Activated CD4-positive, alpha-beta T cell treated with anti-CD3 and anti-CD28 coated beads for 24 hours (primary cell): Measurements from ENCODE around the gene CHST11.
"Not testable (repeated sequence)": the region's sequence is repeated elsewhere in the genome, so short reads cannot be mapped to it uniquely, and the experiment has no call there.

ENCODE experiments used
- DNase-seq, 2 donors: peaks; one replicate each; pipeline ENCODE4 v3.0.0-alpha.2; 2020; ENCODE audit warnings: low read depth in 2 of 2

Gene CHST11

DNA sequence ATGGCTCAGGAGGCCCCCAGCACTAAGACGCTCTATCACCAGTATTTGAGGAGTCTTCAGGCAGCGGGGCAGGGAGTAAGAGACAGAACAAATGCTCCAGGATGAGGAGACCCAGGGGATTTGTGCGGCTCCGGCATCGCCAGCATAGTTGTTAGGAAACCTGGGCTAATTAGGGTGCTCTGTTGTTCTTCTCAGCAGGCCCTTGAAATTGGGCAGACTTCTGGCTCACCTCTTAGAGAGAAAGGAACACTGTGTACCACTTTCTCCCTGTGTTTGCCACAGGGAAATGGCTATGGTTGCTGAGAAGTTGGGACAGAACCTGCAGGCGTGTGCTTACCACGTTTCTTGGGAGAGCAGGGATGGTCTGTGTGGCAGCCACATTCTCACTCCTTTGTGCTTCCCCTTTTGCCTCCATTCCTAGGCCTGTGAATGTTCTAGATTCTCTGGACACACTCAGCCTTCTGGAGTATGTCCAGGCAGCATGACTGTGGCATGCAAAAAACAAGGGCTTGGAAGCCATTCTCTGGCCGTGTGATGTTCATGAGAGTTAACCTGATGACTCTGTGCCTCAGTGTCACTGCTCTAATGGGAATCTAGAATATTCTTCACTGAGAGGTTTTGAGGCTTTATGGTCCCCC is 109.0 kb downstream of the CHST11 start:
- no peak for DNase-seq

DNA sequence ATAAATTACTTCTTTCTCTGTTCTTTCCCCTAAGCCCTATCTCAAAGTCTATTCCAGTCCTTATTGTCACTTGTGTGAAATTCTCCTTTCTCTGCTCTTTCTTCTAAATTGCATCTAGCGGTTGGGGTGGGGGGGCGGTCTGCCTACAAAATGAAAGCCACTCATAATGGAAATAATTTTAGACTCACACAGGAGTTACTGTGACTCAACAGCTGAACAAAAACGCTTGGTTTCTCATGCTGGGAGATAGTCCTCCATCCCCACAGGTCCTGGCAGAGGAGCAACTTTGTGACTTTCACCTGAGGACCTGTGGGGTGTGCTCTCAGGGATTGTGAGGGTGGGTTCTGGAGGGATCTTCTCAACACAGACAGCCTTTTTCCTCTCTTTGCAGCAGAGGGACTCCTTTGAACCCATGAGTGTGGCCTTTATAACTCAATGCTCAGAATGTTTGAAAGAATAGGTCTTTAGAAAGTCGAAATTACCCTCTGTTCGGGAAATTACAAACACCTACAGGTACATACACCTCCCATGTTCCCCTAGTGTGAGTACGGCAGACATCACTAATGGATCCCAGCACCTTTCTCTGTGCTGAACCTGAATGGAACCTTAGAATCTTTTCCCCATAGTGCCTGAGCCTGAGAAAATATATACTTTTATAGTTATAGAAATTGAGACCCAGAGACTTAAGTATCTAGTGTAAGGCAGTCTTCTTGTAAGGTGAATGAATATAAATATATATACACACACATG is 109.7 kb downstream of the CHST11 start:
- peak; percentile 19 to 25 for DNase-seq

DNA sequence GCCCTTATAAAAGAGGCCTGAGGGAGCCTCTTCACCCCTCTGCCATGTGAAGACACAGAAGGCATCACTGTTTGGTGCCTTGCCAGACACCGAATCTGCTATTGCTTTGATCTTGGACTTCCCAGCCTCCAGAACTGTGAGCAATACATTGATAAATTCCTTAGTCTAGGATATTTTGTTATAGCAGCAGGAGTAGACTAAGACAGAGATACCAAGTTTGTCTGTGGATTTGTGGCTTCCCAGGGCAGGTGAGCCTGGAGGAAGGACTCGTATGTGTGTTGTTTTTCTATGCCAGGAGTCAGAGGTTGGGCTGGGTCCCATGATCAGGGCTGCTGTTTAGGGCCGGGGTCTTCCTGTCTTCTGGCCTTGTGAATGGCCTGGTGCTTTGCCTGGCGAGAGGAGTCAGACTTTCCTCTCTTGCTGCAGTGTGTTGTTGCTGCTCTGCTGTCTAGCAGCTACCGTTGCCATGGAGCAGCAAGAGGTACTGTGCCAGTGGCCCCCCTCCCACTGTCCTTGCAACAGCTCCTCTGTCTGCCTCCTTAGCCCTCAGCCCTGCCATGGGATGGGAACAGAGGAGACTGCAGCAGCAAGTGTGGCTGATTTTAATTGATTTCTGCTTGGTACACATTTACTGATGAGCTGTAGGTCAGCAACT is 111.2 kb downstream of the CHST11 start:
- DNase-seq = no peak

DNA sequence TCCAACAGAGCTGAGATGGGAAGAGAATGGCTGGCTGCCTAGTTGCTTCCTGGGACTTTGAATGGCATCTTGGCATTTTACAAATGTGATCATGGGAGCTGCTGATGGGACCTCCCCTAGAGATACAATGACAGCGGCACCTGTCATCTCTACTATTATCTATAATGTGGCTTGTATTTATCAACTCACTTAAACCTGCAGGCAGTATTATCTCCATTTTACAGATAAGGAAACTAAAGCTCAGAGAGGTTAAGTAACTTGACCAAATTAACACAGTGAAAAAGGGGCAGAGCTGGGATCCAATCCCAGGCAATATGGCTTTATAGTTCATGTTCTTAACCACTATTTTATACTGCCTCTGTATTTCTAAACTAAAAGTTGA is 111.7 kb downstream of the CHST11 start:
- DNase-seq = no peak

DNA sequence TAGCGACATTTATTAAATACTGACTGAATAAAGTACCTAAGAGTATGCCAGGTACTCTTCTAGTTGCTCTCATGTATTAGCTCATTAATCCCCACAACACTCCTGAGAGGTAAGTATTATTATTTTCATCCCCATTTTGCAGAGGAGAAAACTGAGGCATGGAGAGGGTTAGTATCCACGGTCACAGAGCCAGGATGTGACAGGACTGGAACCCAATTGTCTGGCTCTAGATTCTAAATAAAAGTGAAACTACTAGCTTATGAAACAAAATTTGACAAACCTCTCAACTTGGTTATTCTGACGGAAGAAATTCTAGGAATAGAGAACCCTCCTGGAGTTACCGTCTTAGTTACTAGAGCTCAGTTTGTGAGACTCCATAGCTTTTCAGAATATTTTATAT is 112.2 kb downstream of the CHST11 start:
- DNase-seq = no peak

- no peak for DNase-seq
Observed at GRCh38 chr12:104569346-104570173, 112.8 kb downstream of the CHST11 start.

- DNase-seq = no peak
Observed at GRCh38 chr12:104570174-104570907, 113.6 kb downstream of the CHST11 start.

- no peak for DNase-seq
Observed at GRCh38 chr12:104571328-104571727, 114.6 kb downstream of the CHST11 start.

GRCh38 chr12:104574353-104574752 is 117.6 kb downstream of the CHST11 start:
- DNase-seq = not testable (repeated sequence)

DNA sequence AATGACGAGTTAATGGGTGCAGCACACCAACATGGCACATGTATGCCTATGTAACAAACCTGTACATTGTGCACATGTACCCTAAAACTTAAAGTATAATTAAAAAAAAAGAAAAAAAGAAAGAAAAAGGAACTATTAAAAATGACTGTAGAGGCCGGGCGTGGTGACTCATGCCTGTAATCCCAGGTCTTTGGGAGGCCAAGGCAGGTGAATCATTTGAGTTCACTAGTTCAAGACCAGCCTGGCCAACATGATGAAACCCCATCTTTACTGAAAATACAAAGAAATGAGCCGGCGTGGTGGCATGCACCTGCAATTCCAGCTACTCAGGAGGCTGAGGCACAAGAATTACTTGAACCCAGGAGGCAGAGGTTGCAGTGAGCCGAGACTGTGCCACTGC is 118.0 kb downstream of the CHST11 start:
- not testable (repeated sequence) for DNase-seq

DNA sequence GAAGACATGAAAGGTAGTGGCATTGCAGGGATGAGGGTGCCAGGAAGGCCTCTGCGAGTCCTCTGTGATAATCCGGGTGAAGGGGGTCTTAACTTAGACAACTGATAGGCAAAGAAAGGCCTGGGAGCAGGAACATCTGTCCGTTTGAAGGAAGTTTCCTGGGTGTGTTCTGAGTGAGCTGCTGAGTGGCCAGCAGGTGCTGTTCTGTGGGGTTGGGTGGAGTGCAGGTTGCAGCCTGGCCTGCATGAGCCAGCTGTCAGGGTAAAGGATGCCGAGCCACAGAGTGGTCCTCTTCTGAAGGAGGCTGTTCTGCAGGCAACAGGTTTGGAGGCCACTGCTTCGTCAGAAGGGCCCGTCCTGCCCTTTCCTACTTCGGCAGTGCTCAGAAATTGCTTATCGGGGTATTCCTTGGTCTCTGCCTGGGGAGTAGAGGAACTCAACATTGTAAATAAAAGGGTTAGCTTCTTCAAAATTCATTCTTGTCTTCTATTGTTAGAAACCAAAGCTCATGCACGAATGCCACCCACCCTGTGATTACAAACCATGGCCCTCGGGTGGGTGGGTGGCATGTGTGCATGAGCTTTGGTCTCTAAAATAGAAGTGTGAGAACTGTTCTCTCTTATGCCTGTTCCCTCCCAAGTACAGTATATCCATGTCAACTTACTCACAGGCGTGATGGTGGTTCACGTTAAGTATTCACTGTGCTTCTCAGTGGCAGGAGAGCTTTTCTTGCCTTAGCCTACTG is 118.9 kb downstream of the CHST11 start:
- DNase-seq = no peak

DNA sequence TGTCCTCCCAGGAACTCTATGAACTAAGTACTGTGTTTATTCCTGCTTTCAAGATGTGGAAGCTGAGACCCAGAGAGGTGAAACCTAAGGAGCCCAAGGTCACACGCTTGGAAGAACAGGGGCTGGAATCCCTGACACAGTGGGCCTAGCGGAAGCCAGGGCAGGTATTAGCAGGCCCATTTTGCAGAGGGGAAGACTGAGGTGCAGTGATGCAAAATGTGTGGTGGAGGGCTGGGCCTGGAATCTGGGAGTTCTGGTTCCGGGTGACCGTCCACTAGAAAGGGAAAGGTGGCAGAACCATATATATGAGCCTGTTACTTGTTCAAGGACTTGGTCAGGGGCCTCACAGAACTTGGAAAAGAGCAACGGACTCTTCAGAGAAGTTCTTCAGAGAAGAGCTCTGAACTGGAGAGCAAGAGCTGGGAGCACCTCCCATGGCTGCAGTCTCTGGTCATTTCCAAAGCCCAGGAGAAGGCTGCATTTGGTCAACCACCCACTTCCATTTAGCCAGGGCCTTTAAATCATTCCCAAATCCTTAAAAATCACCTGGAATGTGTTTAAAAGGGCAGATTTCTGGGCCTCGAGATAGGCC is 119.5 kb downstream of the CHST11 start:
- no peak for DNase-seq

DNA sequence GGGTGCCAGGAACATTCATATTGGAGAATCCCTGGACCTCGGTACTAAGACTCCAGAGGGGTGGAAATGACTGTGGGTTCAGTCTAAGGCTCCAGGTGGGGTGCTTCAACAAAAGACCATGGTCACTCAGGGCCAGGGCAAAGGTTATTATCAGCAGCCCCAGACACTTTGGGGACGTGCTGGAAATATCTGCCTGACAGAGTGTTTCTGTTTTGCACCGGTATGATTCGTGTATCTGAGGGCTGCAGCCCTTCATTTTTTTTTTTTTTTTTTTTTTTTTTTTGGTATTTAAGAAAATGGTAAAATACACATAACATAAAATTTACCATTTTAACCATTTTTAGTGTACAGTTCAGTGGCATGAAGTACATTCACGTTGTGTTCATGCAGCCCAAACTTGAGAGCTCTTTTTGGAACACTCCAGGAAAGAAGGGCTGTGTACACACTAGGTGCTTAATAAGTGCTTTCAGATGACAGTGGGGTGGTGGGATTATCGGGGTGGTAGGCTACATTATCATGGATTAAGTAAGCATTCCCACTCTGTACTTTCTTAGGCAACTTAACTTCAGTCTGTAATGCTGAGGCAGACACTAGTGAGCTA is 120.3 kb downstream of the CHST11 start:
- DNase-seq = no peak

DNA sequence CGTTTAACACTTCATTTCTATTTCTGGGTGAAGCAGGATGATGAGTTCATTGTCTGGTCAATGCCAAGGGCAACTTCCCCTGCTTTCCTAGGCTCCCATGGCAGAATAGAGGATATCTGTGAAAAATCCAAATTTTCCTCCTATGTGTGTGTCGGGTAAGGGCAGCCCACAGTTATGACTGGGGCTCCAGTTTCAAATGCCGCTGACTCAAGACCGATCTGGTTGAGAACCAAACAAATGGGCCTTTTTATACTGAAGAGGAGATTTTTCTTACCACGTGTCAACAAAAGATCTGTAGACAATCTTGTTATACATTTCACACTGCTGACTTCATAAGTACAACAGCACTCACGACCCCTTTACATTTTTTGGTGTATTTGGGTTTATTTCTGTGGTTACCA is 120.8 kb downstream of the CHST11 start:
- DNase-seq = no peak

- DNase-seq = peak in 1 of 2 donors; percentile 19
Observed at GRCh38 chr12:104578453-104578852, 121.7 kb downstream of the CHST11 start.

DNA sequence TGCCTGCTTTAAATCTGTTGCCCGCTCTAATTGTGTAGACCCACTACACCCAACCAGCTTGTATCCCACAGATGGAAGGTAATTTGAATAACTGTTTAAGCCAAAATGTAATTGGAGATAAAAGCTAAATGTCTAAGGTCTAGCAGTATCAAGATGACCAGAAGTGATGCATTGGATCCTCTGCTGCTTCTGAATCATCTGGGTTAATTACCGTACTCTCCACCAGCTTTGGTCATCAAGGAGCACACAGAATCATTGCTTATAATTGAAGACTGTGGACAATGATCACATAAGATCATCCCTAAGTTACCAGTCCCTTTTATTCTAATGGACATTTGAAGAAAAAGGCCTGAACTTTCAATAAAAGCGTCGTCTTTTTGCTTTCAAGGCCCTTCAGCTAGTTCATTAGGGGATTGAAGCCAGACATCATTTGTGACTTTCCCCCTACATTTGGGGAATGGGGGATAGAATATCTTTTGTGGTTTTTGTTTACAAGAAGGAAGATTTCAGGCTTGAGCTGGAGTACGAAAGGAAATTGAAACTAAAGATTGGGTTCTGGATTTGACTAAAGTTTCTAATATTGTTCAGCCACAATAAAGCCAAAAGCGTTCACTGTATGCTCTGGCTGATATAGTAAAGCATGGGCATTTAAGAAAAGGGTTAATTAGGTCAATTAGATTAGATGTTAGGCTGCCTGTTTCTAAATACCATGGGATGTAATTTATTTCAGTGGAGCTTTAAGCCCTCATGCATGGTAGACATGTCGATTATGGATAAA is 123.2 kb downstream of the CHST11 start:
- no peak for DNase-seq

DNA sequence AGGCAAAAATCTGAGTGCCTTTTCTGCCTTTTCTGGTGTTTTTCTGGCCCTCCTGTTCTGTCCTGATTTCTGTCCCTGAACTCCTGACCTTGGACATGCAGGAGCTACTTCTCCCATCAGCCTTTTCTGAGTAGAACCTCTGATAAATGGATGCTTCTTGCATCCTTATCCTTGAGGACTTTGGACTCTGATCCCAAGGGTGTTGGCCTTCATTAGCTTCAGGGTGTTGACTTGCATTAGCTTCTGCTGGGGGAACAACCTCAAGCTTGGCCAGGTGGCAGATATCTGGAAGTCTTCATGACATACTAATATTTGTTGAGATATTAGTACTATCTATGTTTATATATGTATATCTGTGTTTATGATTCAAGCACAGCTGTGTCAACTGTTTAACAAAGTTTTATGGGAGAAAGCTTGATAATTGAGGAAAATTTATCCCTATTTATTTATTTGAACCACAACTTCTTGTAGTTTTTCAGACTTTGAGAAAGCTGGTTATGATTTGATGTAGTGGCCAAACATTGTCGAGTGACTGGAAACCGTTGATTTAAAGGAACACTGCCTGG is 124.3 kb downstream of the CHST11 start:
- DNase-seq = no peak

DNA sequence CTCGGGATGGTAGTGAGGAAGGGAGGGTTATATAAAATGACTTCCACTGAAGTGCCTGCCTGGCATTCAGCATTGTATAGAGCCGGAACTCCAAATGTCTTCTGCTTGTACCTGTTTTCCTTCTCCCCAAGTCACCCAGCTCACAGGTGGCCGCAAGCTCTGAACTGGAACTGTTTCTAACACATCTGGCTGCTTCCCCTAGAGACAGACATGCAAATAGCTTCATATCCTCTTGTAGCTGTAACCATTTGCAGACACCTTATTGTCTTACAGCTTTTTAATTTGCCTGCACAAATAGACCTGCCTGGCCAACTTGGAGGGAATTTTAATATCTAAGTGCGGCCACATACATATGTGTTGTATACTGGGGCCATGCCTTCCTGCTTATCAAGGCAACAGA is 126.0 kb downstream of the CHST11 start:
- no peak for DNase-seq

DNA sequence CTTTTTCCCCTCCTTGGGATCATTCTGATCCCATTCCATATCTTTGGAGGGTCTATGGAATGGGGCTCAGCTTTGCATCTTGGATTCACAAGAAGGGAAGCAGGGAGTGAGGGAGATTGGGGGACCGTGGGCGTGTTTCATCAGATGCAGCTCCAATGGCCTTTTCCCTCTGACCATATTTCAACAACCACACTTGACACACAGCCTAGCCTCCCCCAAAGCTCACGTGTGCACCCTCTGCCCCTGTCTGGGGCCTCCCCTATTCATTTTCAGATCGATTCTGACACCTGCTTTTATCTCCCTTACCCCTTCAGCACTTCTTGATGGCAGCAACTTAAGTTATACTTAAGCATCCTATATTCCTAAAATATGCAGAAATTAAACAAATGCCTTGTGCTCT is 126.6 kb downstream of the CHST11 start:
- DNase-seq = no peak
